GM12801 (cell line): ENCODE data around the gene TREML4.

Experiments used
- TF ChIP-seq, protein P1 (sequence below): IDR thresholded peaks from one replicate; pipeline ENCODE4 v1.5.1; 2011; ENCODE audit warnings: control low read depth; ENCODE audit not compliant: insufficient read length; ENCODE audit errors: extremely low read depth

Gene TREML4

DNA sequence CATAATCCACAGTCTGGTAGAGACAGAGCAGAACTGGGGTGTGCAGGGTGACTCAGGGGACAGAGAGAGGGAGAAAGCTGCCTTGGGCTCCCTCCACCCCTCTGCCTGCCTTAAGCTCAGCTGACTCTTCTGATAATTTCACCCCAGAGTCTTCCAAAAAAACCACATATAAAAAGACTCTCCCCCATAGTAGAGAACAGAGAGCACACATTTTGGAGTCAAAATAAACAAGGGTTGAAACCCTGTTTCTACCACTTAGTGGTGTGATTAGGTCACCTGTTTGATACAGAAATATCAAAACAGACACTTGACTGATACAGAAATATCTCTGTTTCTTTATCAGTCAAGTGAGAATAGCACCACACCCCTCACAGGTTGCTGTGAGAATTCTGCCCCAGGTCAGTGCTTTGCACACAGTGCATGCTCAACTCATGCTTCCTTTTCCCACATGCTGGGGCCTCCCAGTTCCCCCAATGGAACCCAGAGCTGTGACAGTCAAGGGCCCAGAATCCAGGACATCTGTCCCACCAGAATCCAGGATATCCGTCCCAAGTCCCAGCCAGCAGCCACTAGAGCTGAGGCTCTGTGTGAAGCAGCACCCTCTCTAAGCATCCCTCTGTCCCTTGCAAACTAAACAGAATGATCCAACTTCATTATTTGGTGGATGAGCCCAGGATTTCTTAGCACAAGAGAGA, 28.4 kb upstream of the TREML4 start:
- TF ChIP-seq, protein P1, sequence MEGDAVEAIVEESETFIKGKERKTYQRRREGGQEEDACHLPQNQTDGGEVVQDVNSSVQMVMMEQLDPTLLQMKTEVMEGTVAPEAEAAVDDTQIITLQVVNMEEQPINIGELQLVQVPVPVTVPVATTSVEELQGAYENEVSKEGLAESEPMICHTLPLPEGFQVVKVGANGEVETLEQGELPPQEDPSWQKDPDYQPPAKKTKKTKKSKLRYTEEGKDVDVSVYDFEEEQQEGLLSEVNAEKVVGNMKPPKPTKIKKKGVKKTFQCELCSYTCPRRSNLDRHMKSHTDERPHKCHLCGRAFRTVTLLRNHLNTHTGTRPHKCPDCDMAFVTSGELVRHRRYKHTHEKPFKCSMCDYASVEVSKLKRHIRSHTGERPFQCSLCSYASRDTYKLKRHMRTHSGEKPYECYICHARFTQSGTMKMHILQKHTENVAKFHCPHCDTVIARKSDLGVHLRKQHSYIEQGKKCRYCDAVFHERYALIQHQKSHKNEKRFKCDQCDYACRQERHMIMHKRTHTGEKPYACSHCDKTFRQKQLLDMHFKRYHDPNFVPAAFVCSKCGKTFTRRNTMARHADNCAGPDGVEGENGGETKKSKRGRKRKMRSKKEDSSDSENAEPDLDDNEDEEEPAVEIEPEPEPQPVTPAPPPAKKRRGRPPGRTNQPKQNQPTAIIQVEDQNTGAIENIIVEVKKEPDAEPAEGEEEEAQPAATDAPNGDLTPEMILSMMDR = no peak

DNA sequence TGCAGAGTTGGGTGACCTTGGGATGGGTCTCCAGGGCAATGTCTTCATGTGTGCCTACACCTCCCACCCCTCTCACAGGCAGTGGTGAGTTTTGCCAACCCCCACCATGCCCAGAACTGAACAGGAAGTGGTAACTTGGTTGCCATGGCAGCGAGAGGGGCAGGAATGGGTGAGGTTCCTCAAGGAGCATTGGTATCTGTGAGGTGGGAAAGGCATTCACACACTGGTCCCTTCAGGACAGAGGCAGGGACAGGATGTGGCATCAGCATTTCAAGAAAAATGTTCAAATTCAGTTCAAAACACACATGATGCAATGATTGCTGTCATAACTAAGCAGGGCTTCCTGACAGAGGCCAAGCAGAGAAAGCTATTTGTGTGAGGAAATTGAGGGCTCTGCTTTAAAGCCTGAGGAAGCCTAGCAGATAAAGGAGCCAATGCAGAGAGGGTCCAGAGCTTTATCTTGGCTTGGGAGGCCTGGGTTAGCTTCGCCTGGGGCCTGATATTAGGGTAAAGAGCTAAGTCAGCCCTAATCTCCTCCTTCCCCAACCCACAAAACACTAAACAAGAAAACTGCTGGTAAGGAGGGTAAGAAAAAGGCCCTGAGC, 27.8 kb upstream of the TREML4 start:
- TF ChIP-seq, protein P1 = no peak

DNA sequence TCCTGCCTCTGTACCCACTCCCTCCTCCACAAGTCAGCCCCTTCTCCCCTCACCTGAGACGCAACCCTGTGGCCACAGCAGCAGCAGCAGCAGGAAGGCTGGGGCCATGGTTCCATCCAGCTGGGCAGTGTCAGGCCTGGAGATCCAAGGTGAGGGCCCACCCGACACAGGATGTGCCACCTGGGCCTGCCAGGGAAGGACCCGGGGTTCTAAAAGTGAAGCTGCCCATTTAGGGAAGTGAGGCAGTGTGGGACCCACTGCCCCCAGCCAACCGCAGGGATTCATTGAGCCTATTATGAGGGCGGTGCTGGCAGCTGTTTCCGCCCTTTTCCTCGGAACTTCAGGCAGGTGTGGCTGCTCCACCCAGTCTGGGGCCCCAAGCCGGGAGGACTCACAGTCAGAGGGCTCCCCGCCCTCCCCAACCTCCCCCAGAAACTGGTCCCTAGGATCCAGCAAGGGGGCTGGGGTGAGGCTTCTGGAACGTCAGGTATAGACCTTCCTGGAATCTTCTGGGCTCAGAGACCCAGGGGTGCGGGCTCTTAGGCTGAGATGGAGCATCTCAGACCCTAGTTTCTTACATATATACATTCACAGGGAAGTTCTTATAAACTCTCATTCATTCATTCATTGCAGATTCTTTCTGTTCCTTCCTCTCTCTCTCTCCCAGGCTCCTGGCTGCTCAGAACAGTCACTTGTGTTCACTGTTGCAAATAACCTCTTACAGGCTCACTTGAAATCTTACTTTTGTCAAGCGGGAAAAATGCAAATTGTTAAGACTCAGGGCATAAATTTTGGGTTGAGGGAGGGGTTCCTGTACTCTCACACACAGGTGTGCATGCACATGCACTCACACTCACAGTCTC, 27.0 kb upstream of the TREML4 start, which contains the start of gene TREML2:
Gene TREML2, minus strand, starts transcription at position 249 of the 863 bp plus-strand sequence. Its CDS starts 141 bp downstream, at position 108.
- TF ChIP-seq, protein P1 = no peak

DNA sequence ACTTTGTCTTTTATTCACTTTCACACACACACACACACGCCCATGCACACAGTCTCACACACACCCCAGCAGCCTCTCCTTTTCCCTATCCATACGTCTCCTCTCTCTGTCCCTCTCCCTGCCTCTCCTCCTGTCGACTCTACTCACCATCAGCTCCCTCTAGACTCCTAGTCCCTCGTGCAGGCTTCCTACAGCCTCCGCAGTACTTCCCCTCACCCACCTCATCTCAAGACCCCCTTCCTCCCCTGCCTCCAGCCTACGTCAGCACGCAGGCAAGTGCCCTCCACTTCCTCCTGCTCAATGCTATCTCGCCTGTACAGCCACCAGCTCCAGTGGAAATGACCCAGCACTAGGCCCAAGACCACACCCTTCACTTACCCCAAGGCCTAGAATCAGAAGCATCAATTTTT, 26.4 kb upstream of the TREML4 start:
- TF ChIP-seq, protein P1 = no peak

DNA sequence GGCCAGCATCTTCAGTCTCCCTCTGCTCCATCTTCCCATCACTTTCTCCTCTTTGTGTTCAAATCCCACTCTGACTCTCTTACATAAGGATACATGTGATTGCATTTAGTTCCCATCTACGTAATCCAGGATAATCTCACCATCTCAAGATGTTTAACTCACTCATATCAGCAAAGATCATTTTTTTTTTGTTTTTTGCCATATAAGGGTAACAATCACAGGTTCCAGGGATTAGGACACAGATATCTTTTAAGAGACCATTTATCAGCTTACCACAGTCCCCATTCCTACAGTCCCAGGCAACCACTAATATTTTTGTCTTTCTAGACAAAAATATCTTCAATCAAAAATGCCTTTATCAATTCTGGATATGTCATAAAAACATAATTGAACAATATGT, 24.0 kb upstream of the TREML4 start:
- TF ChIP-seq, protein P1 = no peak

DNA sequence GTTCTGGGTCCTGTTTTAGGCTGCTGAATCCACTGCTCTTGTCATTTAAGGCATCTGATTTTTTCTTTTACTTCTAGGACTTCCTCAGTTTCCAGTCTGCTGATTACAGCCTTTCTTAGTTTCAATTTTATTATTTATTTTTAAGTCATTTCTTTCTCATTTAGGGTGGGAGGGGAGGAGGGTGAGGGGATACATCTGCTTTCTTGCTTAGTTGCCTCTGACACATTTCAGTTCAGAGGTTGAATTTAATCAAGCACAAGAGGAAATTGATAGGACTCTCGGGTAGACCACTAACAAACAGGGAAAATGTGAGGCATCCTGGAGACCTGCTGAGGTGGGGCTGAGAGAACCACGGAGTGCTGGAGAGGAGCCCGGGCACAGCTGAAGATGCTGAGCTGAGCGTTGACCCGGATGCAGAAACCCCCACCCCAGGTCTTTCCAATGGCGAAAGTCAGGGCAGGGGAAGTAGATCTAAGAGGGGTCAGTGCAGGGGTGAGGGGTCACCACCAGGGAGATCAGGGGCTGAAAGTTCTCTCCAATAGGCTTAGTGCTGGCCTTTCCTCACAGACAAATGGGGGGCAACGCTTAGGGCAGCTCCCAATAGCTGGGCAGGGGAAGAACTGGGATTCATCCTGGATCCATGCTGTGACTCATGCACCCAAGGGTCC, 19.6 kb upstream of the TREML4 start:
- TF ChIP-seq, protein P1 = no peak
